K562 (cell line): Measurements from ENCODE around the gene THRSP. TPM values are rescaled to one million over a fixed set of nuclear protein-coding genes. Genes with fewer than 3 reads are reported as not detected.
A peak's percentile ranks its signal among the peaks of the same experiment; 100 is the strongest.
"Not testable (repeated sequence)": the region's sequence is repeated elsewhere in the genome, so short reads cannot be mapped to it uniquely, and the experiment has no call there.

Source experiments
- ATAC-seq: fragments of 200-7000 bp; cut with Tn5 transposase; 3 replicates; pipeline ENCODE4 v1.9.1; 2020; ENCODE audit warnings: moderate library complexity
- BruUV-seq: library from RNA; stranded (reverse); fragments of 400-500 nt; replicated peaks from 2 replicates; lab custom pipeline; 2021; lab: Mats Ljungman, UMichigan
- CTCF ChIA-PET: fragments of 300-600 bp; formaldehyde crosslinking; extraction: SDS; loops from one replicate; lab custom pipeline; 2021; ENCODE audit warnings: low intra/inter-chr PET ratio; lab: Yijun Ruan, JAX
- POLR2A ChIA-PET: fragments of 300-600, 350-650 bp; sonication (Branson Sonifier 250); formaldehyde crosslinking; extraction: SDS; loops from one replicate; lab custom pipeline; 2021; ENCODE audit warnings: antibody characterized with exemption, inconsistent platforms; lab: Yijun Ruan, JAX
- DNase-seq, 4 experiments: peaks; one replicate each; pipeline versions ENCODE4 v3.0.0 to v3.0.0-alpha.2; 2011 to 2018; ENCODE audit warnings: low spot score in 3 of 4, mixed read lengths in 3 of 4; ENCODE audit errors: extremely low read depth in 1 of 4
- FAIRE-seq: peaks from 2 replicates; lab custom pipeline; 2011; peaks lifted over from hg19 to GRCh38; lab: Jason Lieb, UNC
- H2AFZ ChIP-seq: 2 replicates; pipeline ENCODE4 v1.6.0; 2011; ENCODE audit warnings: low read depth, low read length, control low read depth, inconsistent platforms
- H3K27ac ChIP-seq: fragments of 200-600 bp; 3 replicates; pipeline ENCODE4 v1.8.0; 2011; ENCODE audit warnings: low read depth, mild to moderate bottlenecking, control low read depth, inconsistent platforms, low read length, moderate library complexity, mixed read lengths; ENCODE audit errors: extremely low read depth
- H3K27me3 ChIP-seq, 2 experiments: fragments of 300-600 bp in 1 of 2; 2 replicates in 1 of 2; 3 replicates in 1 of 2; pipeline versions ENCODE4 v1.6.0 to v1.8.0; 2011; ENCODE audit warnings: inconsistent platforms in 2 of 2, low read length in 2 of 2, mild to moderate bottlenecking in 1 of 2, mixed read lengths in 1 of 2, moderate library complexity in 1 of 2; ENCODE audit not compliant: control insufficient read depth in 2 of 2, insufficient read depth in 2 of 2
- H3K36me3 ChIP-seq: fragments of 300-600 bp; 3 replicates; pipeline ENCODE4 v1.8.0; 2011; ENCODE audit warnings: mild to moderate bottlenecking, low read length, inconsistent platforms; ENCODE audit not compliant: control insufficient read depth, insufficient read depth
- H3K4me1 ChIP-seq, 2 experiments: fragments of 200-600 bp in 1 of 2; replicated peaks in 1 of 2; 2 replicates in 1 of 2; 3 replicates in 1 of 2; pipeline versions ENCODE4 v1.5.1 to v1.8.0; 2011; ENCODE audit warnings: inconsistent platforms in 2 of 2, low read length in 2 of 2, mild to moderate bottlenecking in 1 of 2, mixed read lengths in 1 of 2, moderate library complexity in 1 of 2; ENCODE audit not compliant: control insufficient read depth in 2 of 2, insufficient read depth in 2 of 2
- H3K4me2 ChIP-seq: 2 replicates; pipeline ENCODE4 v1.6.1; 2011; ENCODE audit warnings: low read length, control low read depth, inconsistent platforms, mixed read lengths; ENCODE audit not compliant: insufficient read depth
- H3K4me3 ChIP-seq: fragments of 200-600 bp; sonication (generic), shearing (Covaris generic); 2 replicates; pipeline ENCODE4 v1.5.1; 2016; ENCODE audit warnings: control low read depth, inconsistent platforms
- H3K79me2 ChIP-seq: fragments of 200-600 bp; 3 replicates; pipeline ENCODE4 v1.8.0; 2011; ENCODE audit warnings: low read length, inconsistent platforms; ENCODE audit not compliant: control insufficient read depth, insufficient read depth
- H3K9ac ChIP-seq, 2 experiments: 2 replicates each; pipeline versions ENCODE4 v1.6.0 to v1.6.1; 2011; ENCODE audit warnings: low read depth in 2 of 2, low read length in 2 of 2, control low read depth in 1 of 2, inconsistent platforms in 1 of 2, mild to moderate bottlenecking in 1 of 2, mixed read lengths in 1 of 2; ENCODE audit not compliant: insufficient read depth in 1 of 2
- H3K9me1 ChIP-seq: one replicate; pipeline ENCODE4 v1.6.0; 2011; ENCODE audit warnings: inconsistent platforms, mild to moderate bottlenecking, low read length, moderate library complexity; ENCODE audit not compliant: control insufficient read depth, insufficient read depth
- H3K9me3 ChIP-seq: replicated peaks from 2 replicates; pipeline ENCODE4 v1.5.1; 2011; ENCODE audit warnings: low read depth, low read length, inconsistent platforms; ENCODE audit not compliant: control insufficient read depth, insufficient read depth
- H4K20me1 ChIP-seq: replicated peaks from 2 replicates; pipeline ENCODE4 v1.6.1; 2011; ENCODE audit warnings: low read length, inconsistent platforms, mixed read lengths; ENCODE audit not compliant: control insufficient read depth, insufficient read depth
- ARID1B ChIP-seq: fragments of 450-650 bp; IDR thresholded peaks from 2 replicates; pipeline ENCODE4 v1.6.1; 2016; ENCODE audit warnings: antibody characterized with exemption, mild to moderate bottlenecking, inconsistent platforms
- FOSL1 ChIP-seq: fragments of 200-800 bp; sonication (Bioruptor generic); conservative IDR thresholded peaks from 2 replicates; pipeline ENCODE4 v1.6.1; 2016; ENCODE audit warnings: missing genetic modification characterization, missing compliant biosample characterization
- HDAC1 ChIP-seq, 2 experiments: fragments of 450-650 bp; IDR thresholded peaks; 2 replicates each; pipeline ENCODE4 v1.6.1; 2016 to 2017; ENCODE audit warnings: inconsistent platforms in 1 of 2, mild to moderate bottlenecking in 1 of 2, moderate library complexity in 1 of 2
- JUND ChIP-seq, 2 experiments: IDR thresholded peaks; 2 replicates in 1 of 2; 3 replicates in 1 of 2; pipeline ENCODE4 v1.6.1; 2011; ENCODE audit warnings: borderline replicate concordance in 2 of 2, low read depth in 2 of 2, low read length in 2 of 2, improper control_type of control experiment in 1 of 2, missing biosample characterization in 1 of 2, missing genetic modification characterization in 1 of 2, missing genetic modification reagents in 1 of 2
- MAFG ChIP-seq: fragments of 450-650 bp; conservative IDR thresholded peaks from 2 replicates; pipeline ENCODE4 v1.6.1; 2016; ENCODE audit warnings: missing genetic modification characterization, missing compliant biosample characterization
- PKNOX1 ChIP-seq: fragments of 450-650 bp; IDR thresholded peaks from 2 replicates; pipeline ENCODE4 v1.6.1; 2016
- SMARCA4 ChIP-seq: fragments of 450-650 bp; IDR thresholded peaks from 2 replicates; pipeline ENCODE4 v1.6.1; 2016
- SOX6 ChIP-seq: fragments of 450-650 bp; IDR thresholded peaks from 2 replicates; pipeline ENCODE4 v1.6.1; 2014; ENCODE audit warnings: mild to moderate bottlenecking
- ZEB2 ChIP-seq: fragments of 450-650 bp; IDR thresholded peaks from 2 replicates; pipeline ENCODE4 v1.6.1; 2016
- ZNF121 ChIP-seq: sonication (generic); formaldehyde crosslinking; conservative IDR thresholded peaks from 2 replicates; pipeline ENCODE4 v1.8.0; 2022; ENCODE audit warnings: missing genetic modification reagents
- ZNF316 ChIP-seq: fragments of 450-650 bp; IDR thresholded peaks from 2 replicates; pipeline ENCODE4 v1.6.1; 2016
- ZNF384 ChIP-seq: IDR thresholded peaks from 2 replicates; pipeline ENCODE4 v1.6.1; 2012; ENCODE audit warnings: low read depth, low read length, improper control_type of control experiment
- WGBS: fragments of 100-300 bp; shearing (Covaris generic); methylation state at CpG from one replicate; pipeline ENCODE4 v1.1.6; 2016; ENCODE audit warnings: low coverage, mixed read lengths; ENCODE audit not compliant: insufficient coverage; ENCODE audit errors: missing lambda C conversion rate; 5-methylcytosine and 5-hydroxymethylcytosine counted together
- in situ Hi-C: fragments of 300-500 bp; cut with MboI; formaldehyde crosslinking; loops from 4 replicates; pipeline ENCODE4 v1.15.0; 2018; ENCODE audit warnings: inconsistent platforms, mixed read lengths
- intact Hi-C: fragments of 100-400 bp; cut with micrococcal nuclease; formaldehyde crosslinking; loops from 2 replicates; pipeline ENCODE4 v1.14.2; 2022
- polyA plus RNA-seq, 8 experiments: library from polyadenylated mRNA; depleted of rRNA in 4 of 8; stranded (reverse) in 5 of 8; unstranded in 3 of 8; fragments of >200 nt; fragmentation: Nextera tagmentation in 2 of 8; fragmentation: Illumina TruSeq in 1 of 8; extraction: Ambion mirVana in 2 of 8; extraction: Trizol in 1 of 8; gene quantifications; 2 replicates each; pipeline versions ENCODE4 v1.2.1 to v1.2.3, GENCODE V29; 2011 to 2014; ENCODE audit warnings: inconsistent platforms in 1 of 8, missing spikeins in 1 of 8
- total RNA-seq, 7 experiments: library from RNA; depleted of rRNA in 6 of 7; stranded (reverse); fragments of >200 nt in 6 of 7; fragmentation: Illumina TruSeq in 2 of 7; extraction: Trizol in 2 of 7; gene quantifications; 2 replicates each; pipeline versions ENCODE4 v1.2.1 to v1.2.3, GENCODE V29; 2011 to 2021; ENCODE audit warnings: low replicate concordance in 1 of 7
- TF ChIP-seq, protein P1 (sequence below), 2 experiments: fragments of 450-650 bp in 1 of 2; sonication (generic) in 1 of 2; formaldehyde crosslinking in 1 of 2; IDR thresholded peaks in 1 of 2; conservative IDR thresholded peaks in 1 of 2; 2 replicates each; pipeline versions ENCODE4 v1.6.1 to v1.8.1; 2016 to 2023; ENCODE audit warnings: mild to moderate bottlenecking in 2 of 2, moderate library complexity in 2 of 2, inconsistent platforms in 1 of 2, missing genetic modification reagents in 1 of 2

The THRSP gene
- total and polyA plus RNA-seq, 9 of the 15 experiments (the other 6 are each of a cell fraction or from before 2014, with no cell fraction given): 0.23 to 0.56 (median 0.31) TPM; not detected in 2

GRCh38 chr11:78028423-78028822 is 35.2 kb upstream of the THRSP start:
- H4K20me1 ChIP-seq, H3K4me3 ChIP-seq, H3K79me2 ChIP-seq, H3K4me2 ChIP-seq, H3K27ac ChIP-seq, H3K27me3 ChIP-seq, H3K36me3 ChIP-seq: not testable (repeated sequence)
- peak in 1 of 4 experiments; percentile 37 for DNase-seq
- WGBS: 46% methylated on average over 8 of the region's 9 CpGs
- Histone ChIP-seq H3K4me1 (peaks cover 6 to 17% of the 10 kb centered on the region in 2 experiments), H2AFZ (0 out of 2 replicates have a peak overlapping the region, but pooled peaks have one; percentile 23)
- TF ChIP-seq ZNF121 (0 out of 2 replicates have a peak, but pooled peaks have one; percentile 8), PKNOX1 (peak; percentile 25; the same call in 1 of the 2 replicates), JUND (IDR thresholded peaks at IDR 0.05; ENCODE audit: borderline replicate concordance, low read depth, low read length) (peak; percentile 74), JUND (tag; IDR thresholded peaks at IDR 0.05; ENCODE audit: borderline replicate concordance, low read depth, low read length) (peak; percentile 35; the same call in 2 of the 3 replicates), ZEB2 (peak; percentile 42; the same call in 1 of the 2 replicates), MAFG (0 out of 2 replicates have a peak, but pooled peaks have one; percentile 7), SMARCA4 (peak; percentile 62), FOSL1 (peak; percentile 81), ZNF316 (peak; percentile 39; the same call in 1 of the 2 replicates), ZNF384 (peak; percentile 84), SOX6 (peak; percentile 40; the same call in 1 of the 2 replicates), HDAC1 (IDR thresholded peaks at IDR 0.05) (0 out of 4 replicates have a peak, but pooled peaks of 1 of the 2 experiments have one; percentile 24), ARID1B (peak; percentile 39)
- TF ChIP-seq, protein P1, sequence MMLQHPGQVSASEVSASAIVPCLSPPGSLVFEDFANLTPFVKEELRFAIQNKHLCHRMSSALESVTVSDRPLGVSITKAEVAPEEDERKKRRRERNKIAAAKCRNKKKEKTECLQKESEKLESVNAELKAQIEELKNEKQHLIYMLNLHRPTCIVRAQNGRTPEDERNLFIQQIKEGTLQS (IDR thresholded peaks at IDR 0.05): peak; percentile 77
- TF ChIP-seq, protein P1 (CRISPR knock-in tag; conservative IDR thresholded peaks at IDR 0.05): not testable (repeated sequence)
- TF ChIP-seq, all 486 proteins: peak for 13; not testable (repeated sequence) for 473
- POLR2A ChIA-PET: interaction anchor here (0.7 to 1.1 kb wide), 3 partner anchors 12 to 18 kb away, joined by 3 read pairs; no protein-coding TSS in a partner anchor
- in situ Hi-C loops, H3K9me1 ChIP-seq, CTCF ChIA-PET, BruUV-seq, H3K9me3 ChIP-seq, H3K9ac ChIP-seq, intact Hi-C loops, FAIRE-seq: not testable (repeated sequence)
- ATAC-seq: peak; percentile 47
